GM12878 (cell line): Measurements from ENCODE around the gene OGFR. TPM values are rescaled to one million over a fixed set of nuclear protein-coding genes. Genes with fewer than 3 reads are reported as not detected.

ENCODE experiments used
- ATAC-seq: fragments of 200-7000 bp; cut with Tn5 transposase; 3 replicates; pipeline ENCODE4 v1.9.1; 2020; ENCODE audit warnings: mild to moderate bottlenecking, moderate library complexity
- BruUV-seq: library from RNA; stranded (reverse); fragments of 400-500 nt; replicated peaks from 2 replicates; lab custom pipeline; 2021; lab: Mats Ljungman, UMichigan
- CTCF ChIA-PET: fragments of 300-600 bp; sonication (Branson Sonifier 250); formaldehyde crosslinking; extraction: SDS; loops from one replicate; lab custom pipeline; 2021; ENCODE audit warnings: inconsistent platforms; lab: Yijun Ruan, JAX
- POLR2A ChIA-PET: fragments of 350-600 bp; formaldehyde crosslinking; extraction: SDS; loops from one replicate; lab custom pipeline; 2021; ENCODE audit warnings: inconsistent platforms; lab: Charles Lee
- RAD21 ChIA-PET: fragments of 300-600 bp; sonication (Branson Sonifier 250); formaldehyde crosslinking; loops from one replicate; lab custom pipeline; 2023; ENCODE audit warnings: antibody characterized with exemption; ENCODE audit not compliant: unreplicated experiment; lab: Charles Lee
- SMC1A ChIA-PET: fragments of 300-600 bp; sonication (Branson Sonifier 250); formaldehyde crosslinking; loops from one replicate; lab custom pipeline; 2023; ENCODE audit not compliant: unreplicated experiment, uncharacterized antibody; lab: Charles Lee
- DNase-seq: peaks from one replicate; pipeline ENCODE4 v3.0.0-alpha.2; 2011; ENCODE audit warnings: low read depth, low spot score
- FAIRE-seq: peaks from 3 replicates; lab custom pipeline; 2011; peaks lifted over from hg19 to GRCh38; lab: Jason Lieb, UNC
- H2AFZ ChIP-seq: 2 replicates; pipeline ENCODE4 v1.6.0; 2011; ENCODE audit warnings: low read depth, low read length, control low read depth; ENCODE audit not compliant: control insufficient read depth
- H3K27ac ChIP-seq: 2 replicates; pipeline ENCODE4 v1.5.1; 2011; ENCODE audit warnings: control low read depth; ENCODE audit not compliant: control insufficient read depth, insufficient read depth
- H3K27me3 ChIP-seq, 2 experiments: replicated peaks in 1 of 2; 2 replicates each; pipeline versions ENCODE4 v1.6.0 to v1.6.1; 2011; ENCODE audit warnings: low read length in 1 of 2; ENCODE audit not compliant: control insufficient read depth in 2 of 2, insufficient read depth in 2 of 2
- H3K36me3 ChIP-seq, 2 experiments: 2 replicates each; pipeline ENCODE4 v1.5.1; 2011; ENCODE audit warnings: low read length in 1 of 2; ENCODE audit not compliant: control insufficient read depth in 2 of 2, insufficient read depth in 2 of 2
- H3K4me1 ChIP-seq: 2 replicates; pipeline ENCODE4 v1.6.1; 2011; ENCODE audit warnings: mild to moderate bottlenecking, low read length, moderate library complexity, mixed read lengths; ENCODE audit not compliant: control insufficient read depth, insufficient read depth
- H3K4me2 ChIP-seq: 2 replicates; pipeline ENCODE4 v1.6.0; 2011; ENCODE audit warnings: control low read depth; ENCODE audit not compliant: control insufficient read depth, insufficient read depth
- H3K4me3 ChIP-seq: fragments of 200-600 bp; sonication (generic); 2 replicates; pipeline ENCODE4 v1.5.1; 2016
- H3K79me2 ChIP-seq: 2 replicates; pipeline ENCODE4 v1.6.0; 2011; ENCODE audit warnings: low read length; ENCODE audit not compliant: control insufficient read depth, insufficient read depth
- H3K9ac ChIP-seq: 2 replicates; pipeline ENCODE4 v1.8.0; 2011; ENCODE audit warnings: low read length, control low read depth, mixed read lengths; ENCODE audit not compliant: control insufficient read depth, insufficient read depth
- H3K9me3 ChIP-seq: replicated peaks from 3 replicates; pipeline ENCODE4 v1.5.1; 2011; ENCODE audit warnings: mild to moderate bottlenecking, low read length; ENCODE audit not compliant: control insufficient read depth, insufficient read depth
- H4K20me1 ChIP-seq: 2 replicates; pipeline ENCODE4 v1.6.0; 2011; ENCODE audit not compliant: control insufficient read depth, insufficient read depth
- BCL11A ChIP-seq: IDR thresholded peaks from 2 replicates; pipeline ENCODE4 v1.6.1; 2011; ENCODE audit warnings: low read depth, low read length
- CBFB ChIP-seq: IDR thresholded peaks from 2 replicates; pipeline ENCODE4 v1.6.1; 2016; ENCODE audit warnings: antibody characterized with exemption, low read depth
- EED ChIP-seq: sonication (generic); IDR thresholded peaks from 2 replicates; pipeline ENCODE4 v1.6.1; 2016; ENCODE audit warnings: antibody characterized with exemption, low read depth
- MEF2B ChIP-seq: fragments of 450-650 bp; IDR thresholded peaks from 2 replicates; pipeline ENCODE4 v1.6.1; 2018; ENCODE audit warnings: mild to moderate bottlenecking, moderate library complexity; ENCODE audit not compliant: partially characterized antibody, poor library complexity, severe bottlenecking
- POU2F2 ChIP-seq: IDR thresholded peaks from 3 replicates; pipeline ENCODE4 v1.6.1; 2011; ENCODE audit warnings: low read depth, mild to moderate bottlenecking, low read length, borderline replicate concordance
- SMAD5 ChIP-seq: IDR thresholded peaks from 2 replicates; pipeline ENCODE4 v1.6.1; 2016; ENCODE audit warnings: antibody characterized with exemption, low read depth
- WGBS: methylation state at CpG from one replicate; pipeline ENCODE4 v1.1.6; 2016; ENCODE audit warnings: low lambda C conversion rate; ENCODE audit not compliant: insufficient replicate concordance, insufficient coverage; ENCODE audit errors: missing lambda C conversion rate; 5-methylcytosine and 5-hydroxymethylcytosine counted together
- in situ Hi-C: fragments of 300-500 bp; cut with MboI; formaldehyde crosslinking; loops from 9 replicates; pipeline ENCODE4 v1.14.3; 2018; ENCODE audit warnings: mixed read lengths
- intact Hi-C: fragments of 100-400 bp; cut with micrococcal nuclease; formaldehyde crosslinking; loops from one replicate; pipeline ENCODE4 v1.14.2; 2022; ENCODE audit not compliant: unreplicated experiment
- polyA plus RNA-seq, 11 experiments: library from polyadenylated mRNA; depleted of rRNA in 4 of 11; unstranded in 6 of 11; stranded (reverse) in 5 of 11; fragments of >200 nt; fragmentation: Nextera tagmentation in 4 of 11; fragmentation: Illumina TruSeq in 1 of 11; extraction: Ambion mirVana in 4 of 11; extraction: Trizol in 1 of 11; gene quantifications; 1 replicate in 1 of 11; 2 replicates in 10 of 11; pipeline versions ENCODE4 v1.2.1 to v1.2.3, GENCODE V29; 2011 to 2016; ENCODE audit warnings: inconsistent platforms in 2 of 11, missing spikeins in 2 of 11, low read depth in 1 of 11
- total RNA-seq, 4 experiments: library from RNA; depleted of rRNA in 3 of 4; stranded (reverse); fragments of >200 nt in 3 of 4; fragmentation: Illumina TruSeq in 1 of 4; extraction: Trizol in 1 of 4; gene quantifications; 2 replicates each; pipeline versions ENCODE4 v1.2.1 to v1.2.3, GENCODE V29; 2013 to 2021
- TF ChIP-seq, protein P1 (sequence below), 3 experiments: IDR thresholded peaks in 2 of 3; conservative IDR thresholded peaks in 1 of 3; 2 replicates each; pipeline ENCODE4 v1.5.1; 2011; ENCODE audit warnings: low read depth in 3 of 3, low read length in 3 of 3, mild to moderate bottlenecking in 3 of 3, control low read depth in 2 of 3, moderate library complexity in 2 of 3, inconsistent platforms in 1 of 3, mixed read lengths in 1 of 3; ENCODE audit not compliant: control insufficient read depth in 2 of 3, insufficient read depth in 1 of 3; ENCODE audit errors: extremely low read depth in 1 of 3
- TF ChIP-seq, protein P2 (sequence below): fragments of 450-650 bp; IDR thresholded peaks from 2 replicates; pipeline ENCODE4 v1.6.1; 2017; ENCODE audit warnings: antibody characterized with exemption, mild to moderate bottlenecking, moderate library complexity

OGFR gene
- total and polyA plus RNA-seq, 10 of the 15 experiments (the other 5 are each of a cell fraction or from before 2014, with no cell fraction given), result 0.72 to 62.1 (median 27.3) TPM

DNA sequence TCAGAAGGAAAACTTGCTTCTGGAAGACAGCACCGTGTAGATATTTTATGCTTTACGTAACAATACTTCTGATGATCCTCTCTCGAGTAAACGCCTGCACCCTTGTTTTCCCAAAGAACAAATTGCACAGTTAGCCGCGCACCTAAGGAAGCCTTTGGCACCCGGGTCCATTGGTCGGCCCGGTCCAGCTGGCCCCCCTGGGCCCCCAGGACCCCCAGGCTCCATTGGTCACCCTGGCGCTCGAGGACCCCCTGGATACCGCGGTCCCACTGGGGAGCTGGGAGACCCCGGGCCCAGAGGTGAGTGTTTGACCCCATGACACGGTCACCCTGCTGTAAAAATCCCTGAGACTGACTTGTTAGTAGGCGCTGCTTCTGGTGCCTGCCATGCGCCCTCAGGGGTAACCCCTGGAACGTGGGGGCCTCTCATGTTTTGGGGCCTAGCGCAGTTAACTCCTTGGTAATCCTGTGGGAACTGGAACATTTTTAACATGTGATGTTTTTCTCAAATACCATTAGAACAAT is 32.4 kb downstream of the OGFR start:
- 70% methylated on average over 16 of the region's 19 CpGs for WGBS
- in situ Hi-C loops, result no loop called here
- H3K79me2 ChIP-seq, result no peaks in the 10 kb centered on the region
- H3K9ac ChIP-seq, result no peak overlapping the region
- H3K4me3 ChIP-seq, result no peak overlapping the region
- H4K20me1 ChIP-seq, result no peaks in the 10 kb centered on the region
- peaks cover 17% of the 10 kb centered on the region for H3K4me1 ChIP-seq
- intact Hi-C loops, result no loop called here
- no peak for FAIRE-seq
- no peak for ATAC-seq
- CTCF ChIA-PET, result no interaction called here
- no peak overlapping the region for H3K27ac ChIP-seq
- H3K9me3 ChIP-seq, result no peaks in the 10 kb centered on the region
- no peak overlapping the region for H3K4me2 ChIP-seq
- TF ChIP-seq BCL11A (no peak), EED (no peak), SMAD5 (no peak), CBFB (no peak), POU2F2 (no peak), MEF2B (no peak)
- TF ChIP-seq, protein P1, sequence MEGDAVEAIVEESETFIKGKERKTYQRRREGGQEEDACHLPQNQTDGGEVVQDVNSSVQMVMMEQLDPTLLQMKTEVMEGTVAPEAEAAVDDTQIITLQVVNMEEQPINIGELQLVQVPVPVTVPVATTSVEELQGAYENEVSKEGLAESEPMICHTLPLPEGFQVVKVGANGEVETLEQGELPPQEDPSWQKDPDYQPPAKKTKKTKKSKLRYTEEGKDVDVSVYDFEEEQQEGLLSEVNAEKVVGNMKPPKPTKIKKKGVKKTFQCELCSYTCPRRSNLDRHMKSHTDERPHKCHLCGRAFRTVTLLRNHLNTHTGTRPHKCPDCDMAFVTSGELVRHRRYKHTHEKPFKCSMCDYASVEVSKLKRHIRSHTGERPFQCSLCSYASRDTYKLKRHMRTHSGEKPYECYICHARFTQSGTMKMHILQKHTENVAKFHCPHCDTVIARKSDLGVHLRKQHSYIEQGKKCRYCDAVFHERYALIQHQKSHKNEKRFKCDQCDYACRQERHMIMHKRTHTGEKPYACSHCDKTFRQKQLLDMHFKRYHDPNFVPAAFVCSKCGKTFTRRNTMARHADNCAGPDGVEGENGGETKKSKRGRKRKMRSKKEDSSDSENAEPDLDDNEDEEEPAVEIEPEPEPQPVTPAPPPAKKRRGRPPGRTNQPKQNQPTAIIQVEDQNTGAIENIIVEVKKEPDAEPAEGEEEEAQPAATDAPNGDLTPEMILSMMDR (IDR thresholded peaks at IDR 0.05 in 2 of 3, conservative IDR thresholded peaks at IDR 0.05 in 1 of 3; ENCODE audit: control insufficient read depth in 2 of 3, extremely low read depth in 1 of 3, insufficient read depth in 1 of 3, low read depth in 3 of 3, low read length in 3 of 3), result no peak
- TF ChIP-seq, protein P2, sequence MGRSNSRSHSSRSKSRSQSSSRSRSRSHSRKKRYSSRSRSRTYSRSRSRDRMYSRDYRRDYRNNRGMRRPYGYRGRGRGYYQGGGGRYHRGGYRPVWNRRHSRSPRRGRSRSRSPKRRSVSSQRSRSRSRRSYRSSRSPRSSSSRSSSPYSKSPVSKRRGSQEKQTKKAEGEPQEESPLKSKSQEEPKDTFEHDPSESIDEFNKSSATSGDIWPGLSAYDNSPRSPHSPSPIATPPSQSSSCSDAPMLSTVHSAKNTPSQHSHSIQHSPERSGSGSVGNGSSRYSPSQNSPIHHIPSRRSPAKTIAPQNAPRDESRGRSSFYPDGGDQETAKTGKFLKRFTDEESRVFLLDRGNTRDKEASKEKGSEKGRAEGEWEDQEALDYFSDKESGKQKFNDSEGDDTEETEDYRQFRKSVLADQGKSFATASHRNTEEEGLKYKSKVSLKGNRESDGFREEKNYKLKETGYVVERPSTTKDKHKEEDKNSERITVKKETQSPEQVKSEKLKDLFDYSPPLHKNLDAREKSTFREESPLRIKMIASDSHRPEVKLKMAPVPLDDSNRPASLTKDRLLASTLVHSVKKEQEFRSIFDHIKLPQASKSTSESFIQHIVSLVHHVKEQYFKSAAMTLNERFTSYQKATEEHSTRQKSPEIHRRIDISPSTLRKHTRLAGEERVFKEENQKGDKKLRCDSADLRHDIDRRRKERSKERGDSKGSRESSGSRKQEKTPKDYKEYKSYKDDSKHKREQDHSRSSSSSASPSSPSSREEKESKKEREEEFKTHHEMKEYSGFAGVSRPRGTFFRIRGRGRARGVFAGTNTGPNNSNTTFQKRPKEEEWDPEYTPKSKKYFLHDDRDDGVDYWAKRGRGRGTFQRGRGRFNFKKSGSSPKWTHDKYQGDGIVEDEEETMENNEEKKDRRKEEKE, result no peak
- no peaks in the 10 kb centered on the region for H3K36me3 ChIP-seq
- H2AFZ ChIP-seq, result no peak overlapping the region
- RAD21 ChIA-PET, result no interaction called here
- H3K27me3 ChIP-seq, result peaks cover 0 to 3% of the 10 kb centered on the region in 2 experiments; a peak in 2 of 4 replicates
- no TSS peak for BruUV-seq
- SMC1A ChIA-PET, result no interaction called here
- no peak for DNase-seq
- POLR2A ChIA-PET, result no interaction called here
